Neural cell (in vitro differentiated cells): ENCODE data around the gene MARF1.

Experiments used
- CTCF ChIP-seq: fragments of 450-650 bp; IDR thresholded peaks from 2 replicates; pipeline ENCODE4 v1.5.1; 2014; ENCODE audit warnings: antibody characterized with exemption, mild to moderate bottlenecking, moderate library complexity; ENCODE audit not compliant: poor library complexity, severe bottlenecking
- EZH2 ChIP-seq: fragments of 200-600, 300-800 bp; shearing (Covaris generic), sonication (generic); IDR thresholded peaks from 2 replicates; pipeline ENCODE4 v1.6.1; 2014; ENCODE audit warnings: antibody characterized with exemption, low read length, borderline replicate concordance, mild to moderate bottlenecking; ENCODE audit not compliant: insufficient read depth, poor library complexity, severe bottlenecking
- MXI1 ChIP-seq: fragments of 450-650 bp; conservative IDR thresholded peaks from 2 replicates; pipeline ENCODE4 v1.6.1; 2014; ENCODE audit warnings: antibody characterized with exemption, mild to moderate bottlenecking; ENCODE audit not compliant: poor library complexity, severe bottlenecking
- POLR2AphosphoS5 ChIP-seq: IDR thresholded peaks from 2 replicates; pipeline ENCODE4 v1.6.1; 2012
- REST ChIP-seq: IDR thresholded peaks from 2 replicates; pipeline ENCODE4 v1.6.1; 2012; ENCODE audit warnings: borderline replicate concordance

GRCh38 chr16:15548482-15548891 is 94.5 kb downstream of the MARF1 start:
- TF ChIP-seq CTCF (no peak), REST (no peak), POLR2AphosphoS5 (no peak), MXI1 (no peak), EZH2 (no peak)
